Fibroblast of lung (primary cell): ENCODE measurements around the gene INTS2.

Source experiments
- EZH2 ChIP-seq: IDR thresholded peaks from 2 replicates; pipeline ENCODE4 v1.5.1; 2012; ENCODE audit warnings: low read length, control low read depth, mild to moderate bottlenecking; ENCODE audit errors: missing control alignments
- TF ChIP-seq, protein P1 (sequence below), 2 donors: IDR thresholded peaks in 1 of 2; conservative IDR thresholded peaks in 1 of 2; 1 replicate in 1 of 2; 2 replicates in 1 of 2; pipeline ENCODE4 v1.5.1; 2011 to 2012; ENCODE audit warnings: low read length in 2 of 2, control low read depth in 1 of 2, inconsistent platforms in 1 of 2, low read depth in 1 of 2, mild to moderate bottlenecking in 1 of 2

DNA sequence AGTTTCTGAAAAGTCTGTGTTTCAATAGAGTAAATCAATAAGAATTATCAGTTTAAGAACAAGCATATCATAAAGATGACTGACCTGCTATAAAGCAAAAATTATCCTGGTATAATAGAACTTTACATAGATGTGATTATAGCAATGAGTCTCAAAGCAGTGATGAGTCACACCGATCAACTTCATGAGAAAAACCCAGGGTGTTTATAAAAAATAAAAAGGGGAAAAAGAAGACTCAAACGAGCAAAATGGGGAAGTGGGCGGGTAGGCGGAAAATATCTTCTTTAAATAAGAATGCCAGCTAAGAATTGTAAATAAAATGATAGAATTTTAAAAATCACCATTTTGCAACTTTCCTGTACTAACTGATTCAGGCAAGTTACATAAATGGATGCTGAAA lies 111.2 kb downstream of the INTS2 start:
- TF ChIP-seq, protein P1, sequence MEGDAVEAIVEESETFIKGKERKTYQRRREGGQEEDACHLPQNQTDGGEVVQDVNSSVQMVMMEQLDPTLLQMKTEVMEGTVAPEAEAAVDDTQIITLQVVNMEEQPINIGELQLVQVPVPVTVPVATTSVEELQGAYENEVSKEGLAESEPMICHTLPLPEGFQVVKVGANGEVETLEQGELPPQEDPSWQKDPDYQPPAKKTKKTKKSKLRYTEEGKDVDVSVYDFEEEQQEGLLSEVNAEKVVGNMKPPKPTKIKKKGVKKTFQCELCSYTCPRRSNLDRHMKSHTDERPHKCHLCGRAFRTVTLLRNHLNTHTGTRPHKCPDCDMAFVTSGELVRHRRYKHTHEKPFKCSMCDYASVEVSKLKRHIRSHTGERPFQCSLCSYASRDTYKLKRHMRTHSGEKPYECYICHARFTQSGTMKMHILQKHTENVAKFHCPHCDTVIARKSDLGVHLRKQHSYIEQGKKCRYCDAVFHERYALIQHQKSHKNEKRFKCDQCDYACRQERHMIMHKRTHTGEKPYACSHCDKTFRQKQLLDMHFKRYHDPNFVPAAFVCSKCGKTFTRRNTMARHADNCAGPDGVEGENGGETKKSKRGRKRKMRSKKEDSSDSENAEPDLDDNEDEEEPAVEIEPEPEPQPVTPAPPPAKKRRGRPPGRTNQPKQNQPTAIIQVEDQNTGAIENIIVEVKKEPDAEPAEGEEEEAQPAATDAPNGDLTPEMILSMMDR (conservative IDR thresholded peaks at IDR 0.05 in 1 of 2, IDR thresholded peaks at IDR 0.05 in 1 of 2; ENCODE audit: low read depth in 1 of 2, low read length in 2 of 2): no peak
- no peak for TF ChIP-seq EZH2
